H9 (cell line): ENCODE measurements around the gene ZNF202. TPM values are rescaled to one million over a fixed set of nuclear protein-coding genes. Genes with fewer than 3 reads are reported as not detected.

Experiments used
- DNase-seq: peaks from one replicate; pipeline ENCODE4 v3.0.0-alpha.2; 2017
- H2AFZ ChIP-seq: one replicate; pipeline ENCODE4 v1.6.1; 2013; ENCODE audit warnings: mild to moderate bottlenecking, low read length, control low read depth, moderate library complexity
- H2AK5ac ChIP-seq: 2 replicates; pipeline ENCODE4 v1.6.1; 2013; ENCODE audit warnings: low read length, control low read depth, mixed read lengths; ENCODE audit not compliant: insufficient read length
- H2BK120ac ChIP-seq: one replicate; pipeline ENCODE4 v1.6.1; 2013; ENCODE audit warnings: low read depth, mild to moderate bottlenecking, low read length, control low read depth, inconsistent platforms; ENCODE audit not compliant: poor library complexity, severe bottlenecking
- H2BK12ac ChIP-seq: 2 replicates; pipeline ENCODE4 v1.6.1; 2013; ENCODE audit warnings: low read length, control low read depth, mixed read lengths, low read depth; ENCODE audit not compliant: insufficient read length
- H2BK15ac ChIP-seq: 2 replicates; pipeline ENCODE4 v1.6.1; 2013; ENCODE audit warnings: low read depth, low read length, control low read depth
- H2BK20ac ChIP-seq: one replicate; pipeline ENCODE4 v1.6.1; 2013; ENCODE audit warnings: low read depth, mild to moderate bottlenecking, low read length, control low read depth, inconsistent platforms; ENCODE audit not compliant: poor library complexity, severe bottlenecking
- H2BK5ac ChIP-seq: 2 replicates; pipeline ENCODE4 v1.6.1; 2013; ENCODE audit warnings: low read length, control low read depth, mixed read lengths; ENCODE audit not compliant: insufficient read length
- H3K14ac ChIP-seq: 2 replicates; pipeline ENCODE4 v1.6.1; 2013; ENCODE audit warnings: low read length, control low read depth; ENCODE audit not compliant: insufficient read depth
- H3K18ac ChIP-seq: 2 replicates; pipeline ENCODE4 v1.6.1; 2013; ENCODE audit warnings: low read depth, mild to moderate bottlenecking, mixed read lengths, low read length, control low read depth; ENCODE audit not compliant: insufficient read length
- H3K23ac ChIP-seq: 2 replicates; pipeline ENCODE4 v1.6.1; 2013; ENCODE audit warnings: low read length, control low read depth, mixed read lengths, low read depth; ENCODE audit not compliant: insufficient read length
- H3K23me2 ChIP-seq: 2 replicates; pipeline ENCODE4 v1.6.1; 2013; ENCODE audit warnings: low read depth, mild to moderate bottlenecking, mixed read lengths, low read length, control low read depth; ENCODE audit not compliant: insufficient read length, poor library complexity, severe bottlenecking
- H3K27ac ChIP-seq: 2 replicates; pipeline ENCODE4 v1.5.1; 2013; ENCODE audit warnings: low read length, control low read depth, mixed read lengths, low read depth; ENCODE audit not compliant: insufficient read length
- H3K27me3 ChIP-seq: 2 replicates; pipeline ENCODE4 v1.6.1; 2013; ENCODE audit warnings: low read length, control low read depth, inconsistent platforms; ENCODE audit not compliant: insufficient read depth
- H3K4ac ChIP-seq: 2 replicates; pipeline ENCODE4 v1.6.1; 2013; ENCODE audit warnings: low read depth, mild to moderate bottlenecking, control low read depth, inconsistent platforms, low read length, moderate library complexity
- H3K4me1 ChIP-seq: 2 replicates; pipeline ENCODE4 v1.6.1; 2013; ENCODE audit warnings: low read length, control low read depth, inconsistent platforms; ENCODE audit not compliant: insufficient read depth
- H3K4me2 ChIP-seq: 2 replicates; pipeline ENCODE4 v1.6.1; 2013; ENCODE audit warnings: low read length, control low read depth, mixed read lengths; ENCODE audit not compliant: insufficient read length, insufficient read depth
- H3K56ac ChIP-seq: 2 replicates; pipeline ENCODE4 v1.6.1; 2013; ENCODE audit warnings: low read depth, mild to moderate bottlenecking, mixed read lengths, low read length, control low read depth; ENCODE audit not compliant: insufficient read length
- H3K79me1 ChIP-seq: 2 replicates; pipeline ENCODE4 v1.6.1; 2013; ENCODE audit warnings: low read depth, mild to moderate bottlenecking, moderate library complexity, low read length, control low read depth, inconsistent platforms; ENCODE audit not compliant: insufficient read depth, poor library complexity, severe bottlenecking
- H3K79me2 ChIP-seq: 2 replicates; pipeline ENCODE4 v1.6.1; 2013; ENCODE audit warnings: low read length, control low read depth, inconsistent platforms; ENCODE audit not compliant: insufficient read depth
- H3K9ac ChIP-seq: 2 replicates; pipeline ENCODE4 v1.6.1; 2013; ENCODE audit warnings: low read length, control low read depth, mixed read lengths; ENCODE audit not compliant: insufficient read length; ENCODE audit errors: extremely low read depth
- H3K9me3 ChIP-seq: one replicate; pipeline ENCODE4 v1.6.1; 2013; ENCODE audit warnings: low read depth, low read length, inconsistent platforms; ENCODE audit not compliant: control insufficient read depth
- H3T11ph ChIP-seq: one replicate; pipeline ENCODE4 v1.6.1; 2013; ENCODE audit warnings: mild to moderate bottlenecking, low read length, control low read depth, inconsistent platforms
- H4K20me1 ChIP-seq: one replicate; pipeline ENCODE4 v1.6.1; 2013; ENCODE audit not compliant: control insufficient read depth, insufficient read length, insufficient read depth
- H4K5ac ChIP-seq: 2 replicates; pipeline ENCODE4 v1.6.1; 2013; ENCODE audit warnings: low read depth, mild to moderate bottlenecking, mixed read lengths, low read length, control low read depth; ENCODE audit not compliant: insufficient read length
- H4K8ac ChIP-seq: replicated peaks from 2 replicates; pipeline ENCODE4 v1.6.1; 2013; ENCODE audit warnings: low read length, control low read depth, mixed read lengths, low read depth; ENCODE audit not compliant: insufficient read length
- H4K91ac ChIP-seq: 2 replicates; pipeline ENCODE4 v1.6.1; 2013; ENCODE audit warnings: low read depth, mild to moderate bottlenecking, moderate library complexity, mixed read lengths, low read length, control low read depth; ENCODE audit not compliant: insufficient read length
- H3K27ac Mint-ChIP-seq, 3 experiments: 2 replicates in 2 of 3; 3 replicates in 1 of 3; pipeline ENCODE4 v1.8.0; 2020 to 2021; ENCODE audit warnings: mixed read lengths in 3 of 3, mild to moderate bottlenecking in 1 of 3, moderate library complexity in 1 of 3
- H3K27me3 Mint-ChIP-seq: 2 replicates; pipeline ENCODE4 v1.8.0; 2021; ENCODE audit warnings: low read depth, mild to moderate bottlenecking, moderate library complexity, mixed read lengths
- H3K36me3 Mint-ChIP-seq, 3 experiments: 2 replicates in 2 of 3; 3 replicates in 1 of 3; pipeline ENCODE4 v1.8.0; 2020 to 2021; ENCODE audit warnings: low read depth in 3 of 3, mixed read lengths in 3 of 3; ENCODE audit not compliant: insufficient read depth in 1 of 3
- H3K4me1 Mint-ChIP-seq, 2 experiments: 2 replicates each; pipeline ENCODE4 v1.8.0; 2020; ENCODE audit warnings: mixed read lengths in 2 of 2
- H3K4me3 Mint-ChIP-seq, 2 experiments: 2 replicates in 1 of 2; 3 replicates in 1 of 2; pipeline ENCODE4 v1.8.0; 2020 to 2021; ENCODE audit warnings: mild to moderate bottlenecking in 2 of 2, mixed read lengths in 2 of 2, moderate library complexity in 1 of 2
- H3K9me3 Mint-ChIP-seq, 2 experiments: 2 replicates in 1 of 2; 3 replicates in 1 of 2; pipeline ENCODE4 v1.8.0; 2020; ENCODE audit warnings: mild to moderate bottlenecking in 2 of 2, mixed read lengths in 2 of 2, moderate library complexity in 1 of 2
- WGBS: extraction: QIAGEN DNeasy Blood & Tissue Kit; methylation state at CpG from one replicate; pipeline ENCODE4 v1.1.7; 2013; ENCODE audit warnings: missing lambda C conversion rate, low lambda C conversion rate, mixed read lengths; ENCODE audit not compliant: insufficient read length; ENCODE audit errors: extremely low coverage; 5-methylcytosine and 5-hydroxymethylcytosine counted together
- total RNA-seq: library from RNA; stranded (reverse); gene quantifications from 2 replicates; pipeline ENCODE4 v1.2.1, GENCODE V29; 2021
- TF ChIP-seq, protein P1 (sequence below): fragments of 200-600 bp; sonication (generic); conservative IDR thresholded peaks from 3 replicates; pipeline ENCODE4 v1.8.0; 2021; ENCODE audit warnings: antibody characterized with exemption, mild to moderate bottlenecking

The ZNF202 gene
- total RNA-seq, 1 experiment from 2014 or later, result 49.2 TPM

GRCh38 chr11:123775715-123776549, 34.5 kb upstream of the ZNF202 start:
- Histone ChIP-seq H3K27ac (peak overlapping the region; percentile 99), H3T11ph (no peak overlapping the region), H3K56ac (no peak overlapping the region), H2BK20ac (no peak overlapping the region), H4K20me1 (no peaks in the 10 kb centered on the region), H3K14ac (peak overlapping the region; percentile 65; the same call in 1 of the 2 replicates), H3K79me1 (no peaks in the 10 kb centered on the region), H3K4me1 (peaks cover 6% of the 10 kb centered on the region; the same call in 1 of the 2 replicates), H3K18ac (no peak overlapping the region), H2AFZ (no peak overlapping the region), H4K5ac (no peak overlapping the region), H3K4me2 (peak overlapping the region; percentile 31), H3K27me3 (no peaks in the 10 kb centered on the region), H3K23me2 (no peaks in the 10 kb centered on the region), H2BK15ac (no peak overlapping the region), H4K91ac (no peak overlapping the region), H3K79me2 (no peaks in the 10 kb centered on the region), H2BK120ac (no peak overlapping the region), H3K23ac (no peak overlapping the region), H3K9me3 (no peaks in the 10 kb centered on the region), H3K9ac (peak overlapping the region; percentile 19), H2AK5ac (peak overlapping the region; percentile 87), H4K8ac (no peak overlapping the region), H3K4ac (no peak overlapping the region), H2BK5ac (peak overlapping the region; percentile 89), H2BK12ac (peak overlapping the region; percentile 76)
- no CpG with 5 or more reads among the region's 4 CpGs for WGBS
- peaks cover 3 to 9% of the 10 kb centered on the region in 2 experiments; a peak in 4 of 5 replicates for H3K9me3 Mint-ChIP-seq
- H3K27me3 Mint-ChIP-seq, result no peaks in the 10 kb centered on the region
- TF ChIP-seq, protein P1, sequence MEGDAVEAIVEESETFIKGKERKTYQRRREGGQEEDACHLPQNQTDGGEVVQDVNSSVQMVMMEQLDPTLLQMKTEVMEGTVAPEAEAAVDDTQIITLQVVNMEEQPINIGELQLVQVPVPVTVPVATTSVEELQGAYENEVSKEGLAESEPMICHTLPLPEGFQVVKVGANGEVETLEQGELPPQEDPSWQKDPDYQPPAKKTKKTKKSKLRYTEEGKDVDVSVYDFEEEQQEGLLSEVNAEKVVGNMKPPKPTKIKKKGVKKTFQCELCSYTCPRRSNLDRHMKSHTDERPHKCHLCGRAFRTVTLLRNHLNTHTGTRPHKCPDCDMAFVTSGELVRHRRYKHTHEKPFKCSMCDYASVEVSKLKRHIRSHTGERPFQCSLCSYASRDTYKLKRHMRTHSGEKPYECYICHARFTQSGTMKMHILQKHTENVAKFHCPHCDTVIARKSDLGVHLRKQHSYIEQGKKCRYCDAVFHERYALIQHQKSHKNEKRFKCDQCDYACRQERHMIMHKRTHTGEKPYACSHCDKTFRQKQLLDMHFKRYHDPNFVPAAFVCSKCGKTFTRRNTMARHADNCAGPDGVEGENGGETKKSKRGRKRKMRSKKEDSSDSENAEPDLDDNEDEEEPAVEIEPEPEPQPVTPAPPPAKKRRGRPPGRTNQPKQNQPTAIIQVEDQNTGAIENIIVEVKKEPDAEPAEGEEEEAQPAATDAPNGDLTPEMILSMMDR, result no peak
- DNase-seq, result no peak
- H3K4me3 Mint-ChIP-seq, result peak overlapping the region in 1 of 2 experiments; percentile 17; a peak in 2 of 5 replicates
- peaks cover 65 to 72% of the 10 kb centered on the region in 2 experiments for H3K4me1 Mint-ChIP-seq
- H3K36me3 Mint-ChIP-seq, result peaks cover 2 to 19% (median 15%) of the 10 kb centered on the region in 3 experiments
- peak overlapping the region; percentile 92 to 99 (median 97) for H3K27ac Mint-ChIP-seq
